GM21737 (cell line): Measurements from ENCODE around the gene TBC1D2B.

Experiments used
- ATAC-seq: cut with Tn5 transposase; IDR thresholded peaks from one replicate; pipeline ENCODE4 v1.9.1; 2021; ENCODE audit warnings: mild to moderate bottlenecking, moderate library complexity; ENCODE audit not compliant: unreplicated experiment

Gene TBC1D2B

GRCh38 chr15:78075490-78076230 lies 1.9 kb downstream of the TBC1D2B start:
- no peak for ATAC-seq

- no peak for ATAC-seq
Measured at GRCh38 chr15:78073046-78073787, 4.3 kb downstream of the TBC1D2B start.

GRCh38 chr15:78072080-78072892 lies 5.2 kb downstream of the TBC1D2B start:
- no peak for ATAC-seq

- no peak for ATAC-seq
Measured at GRCh38 chr15:78071383-78071782, 6.1 kb downstream of the TBC1D2B start.

- ATAC-seq, result no peak
Measured at GRCh38 chr15:78070049-78070700, 7.3 kb downstream of the TBC1D2B start.

- no peak for ATAC-seq
Measured at GRCh38 chr15:78069462-78070029, 8.0 kb downstream of the TBC1D2B start.

GRCh38 chr15:78069052-78069414 lies 8.5 kb downstream of the TBC1D2B start:
- ATAC-seq, result peak; percentile 15

- no peak for ATAC-seq
Measured at GRCh38 chr15:78067328-78068228, 9.9 kb downstream of the TBC1D2B start.

- ATAC-seq, result peak; percentile 38
Measured at GRCh38 chr15:78065973-78066946, 11.3 kb downstream of the TBC1D2B start.

- ATAC-seq, result no peak
Measured at GRCh38 chr15:78065284-78065872, 12.1 kb downstream of the TBC1D2B start.

GRCh38 chr15:78064544-78064943 lies 13.0 kb downstream of the TBC1D2B start:
- ATAC-seq, result no peak

GRCh38 chr15:78063970-78064385 lies 13.5 kb downstream of the TBC1D2B start:
- ATAC-seq, result no peak

- no peak for ATAC-seq
Measured at GRCh38 chr15:78063217-78063616, 14.3 kb downstream of the TBC1D2B start.

- no peak for ATAC-seq
Measured at GRCh38 chr15:78061963-78062427, 15.5 kb downstream of the TBC1D2B start.

GRCh38 chr15:78060232-78060631 lies 17.3 kb downstream of the TBC1D2B start:
- no peak for ATAC-seq

- ATAC-seq, result no peak
Measured at GRCh38 chr15:78059110-78059839, 18.2 kb downstream of the TBC1D2B start.

GRCh38 chr15:78058401-78058935 lies 19.0 kb downstream of the TBC1D2B start:
- ATAC-seq, result no peak
